ENCODE results near the gene RBFOX2.

DNA sequence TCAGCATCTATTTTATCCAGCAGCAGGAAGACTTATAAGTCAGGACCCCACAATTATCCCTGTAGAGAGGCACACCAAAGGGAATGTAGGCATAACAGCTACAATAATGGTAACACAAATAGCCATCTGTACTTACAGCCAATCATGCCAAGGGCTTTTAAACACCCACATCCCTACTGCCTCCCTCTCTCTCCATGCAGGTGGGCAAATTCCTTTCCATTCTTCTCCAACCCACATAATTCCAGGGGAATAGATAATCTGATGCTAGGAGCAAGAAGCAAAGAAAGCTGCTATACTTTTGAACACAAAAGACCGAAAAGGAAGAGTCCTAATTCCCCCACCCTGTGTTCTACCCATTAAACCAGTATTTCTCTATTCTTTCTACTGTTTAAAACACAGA lies 46.7 kb downstream of the RBFOX2 start:
- TF ChIP-seq, protein P1, sequence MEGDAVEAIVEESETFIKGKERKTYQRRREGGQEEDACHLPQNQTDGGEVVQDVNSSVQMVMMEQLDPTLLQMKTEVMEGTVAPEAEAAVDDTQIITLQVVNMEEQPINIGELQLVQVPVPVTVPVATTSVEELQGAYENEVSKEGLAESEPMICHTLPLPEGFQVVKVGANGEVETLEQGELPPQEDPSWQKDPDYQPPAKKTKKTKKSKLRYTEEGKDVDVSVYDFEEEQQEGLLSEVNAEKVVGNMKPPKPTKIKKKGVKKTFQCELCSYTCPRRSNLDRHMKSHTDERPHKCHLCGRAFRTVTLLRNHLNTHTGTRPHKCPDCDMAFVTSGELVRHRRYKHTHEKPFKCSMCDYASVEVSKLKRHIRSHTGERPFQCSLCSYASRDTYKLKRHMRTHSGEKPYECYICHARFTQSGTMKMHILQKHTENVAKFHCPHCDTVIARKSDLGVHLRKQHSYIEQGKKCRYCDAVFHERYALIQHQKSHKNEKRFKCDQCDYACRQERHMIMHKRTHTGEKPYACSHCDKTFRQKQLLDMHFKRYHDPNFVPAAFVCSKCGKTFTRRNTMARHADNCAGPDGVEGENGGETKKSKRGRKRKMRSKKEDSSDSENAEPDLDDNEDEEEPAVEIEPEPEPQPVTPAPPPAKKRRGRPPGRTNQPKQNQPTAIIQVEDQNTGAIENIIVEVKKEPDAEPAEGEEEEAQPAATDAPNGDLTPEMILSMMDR (IDR thresholded peaks at IDR 0.05): no peak
- TF ChIP-seq POLR2A (IDR thresholded peaks at IDR 0.05): no peak
